Loucy (cell line): ENCODE data around the gene GPC5.
"Not testable (repeated sequence)": the region's sequence is repeated elsewhere in the genome, so short reads cannot be mapped to it uniquely, and the experiment has no call there.

Source experiments
- H2AFZ ChIP-seq: fragments of 200-600 bp; sonication (generic); 2 replicates; pipeline ENCODE4 v1.6.0; 2016; ENCODE audit warnings: antibody characterized with exemption, mild to moderate bottlenecking, low read length, moderate library complexity
- H3F3A ChIP-seq: fragments of 200-600 bp; 2 replicates; pipeline ENCODE4 v1.6.0; 2016; ENCODE audit warnings: antibody characterized with exemption, low read depth, mild to moderate bottlenecking
- H3K27me3 ChIP-seq: fragments of 200-600 bp; sonication (generic); 2 replicates; pipeline ENCODE4 v1.6.1; 2014; ENCODE audit warnings: low read length, mild to moderate bottlenecking; ENCODE audit not compliant: insufficient read depth, poor library complexity, severe bottlenecking
- H3K36me3 ChIP-seq: fragments of 200-600 bp; sonication (generic); 2 replicates; pipeline ENCODE4 v1.6.1; 2016; ENCODE audit warnings: low read length; ENCODE audit not compliant: insufficient read depth
- H3K4me1 ChIP-seq: fragments of 200-600 bp; sonication (generic); 2 replicates; pipeline ENCODE4 v1.5.1; 2014; ENCODE audit warnings: low read length, mild to moderate bottlenecking; ENCODE audit not compliant: insufficient read depth, poor library complexity, severe bottlenecking
- H3K4me2 ChIP-seq: fragments of 200-600 bp; sonication (generic); 2 replicates; pipeline ENCODE4 v1.6.0; 2014; ENCODE audit warnings: antibody characterized with exemption, low read length, low read depth, mild to moderate bottlenecking; ENCODE audit not compliant: poor library complexity, severe bottlenecking
- H3K4me3 ChIP-seq: fragments of 200-600 bp; sonication (generic); 2 replicates; pipeline ENCODE4 v1.5.1; 2014; ENCODE audit warnings: low read length, mild to moderate bottlenecking, mixed read lengths; ENCODE audit not compliant: poor library complexity, severe bottlenecking
- H3K79me2 ChIP-seq: fragments of 200-600 bp; sonication (generic); 2 replicates; pipeline ENCODE4 v1.6.1; 2014; ENCODE audit warnings: low read length; ENCODE audit not compliant: insufficient read depth
- H3K9ac ChIP-seq: fragments of 200-600 bp; sonication (generic); 2 replicates; pipeline ENCODE4 v1.6.0; 2014; ENCODE audit warnings: mild to moderate bottlenecking, low read depth, low read length, moderate library complexity; ENCODE audit not compliant: poor library complexity, severe bottlenecking
- H3K9me2 ChIP-seq: fragments of 200-600 bp; sonication (generic); replicated peaks from 2 replicates; pipeline ENCODE4 v1.6.1; 2016; ENCODE audit warnings: low read depth, low read length, mixed read lengths
- H3K9me3 ChIP-seq: fragments of 200-600 bp; sonication (generic); 2 replicates; pipeline ENCODE4 v1.6.1; 2014; ENCODE audit warnings: mild to moderate bottlenecking, antibody characterized with exemption, low read length, low read depth; ENCODE audit not compliant: insufficient read depth
- H4K20me1 ChIP-seq: fragments of 200-600 bp; sonication (generic); 2 replicates; pipeline ENCODE4 v1.6.0; 2014; ENCODE audit warnings: antibody characterized with exemption, low read length, mild to moderate bottlenecking; ENCODE audit not compliant: insufficient read depth, poor library complexity, severe bottlenecking
- EZH2phosphoT487 ChIP-seq: fragments of 200-600 bp; IDR thresholded peaks from 2 replicates; pipeline ENCODE4 v1.6.1; 2018; ENCODE audit warnings: antibody characterized with exemption, mild to moderate bottlenecking, moderate library complexity, borderline replicate concordance
- TF ChIP-seq, protein P1 (sequence below): fragments of 200-600 bp; sonication (generic); conservative IDR thresholded peaks from 2 replicates; pipeline ENCODE4 v1.5.1; 2014; ENCODE audit warnings: mild to moderate bottlenecking, antibody characterized with exemption, low read length

GPC5 gene

DNA sequence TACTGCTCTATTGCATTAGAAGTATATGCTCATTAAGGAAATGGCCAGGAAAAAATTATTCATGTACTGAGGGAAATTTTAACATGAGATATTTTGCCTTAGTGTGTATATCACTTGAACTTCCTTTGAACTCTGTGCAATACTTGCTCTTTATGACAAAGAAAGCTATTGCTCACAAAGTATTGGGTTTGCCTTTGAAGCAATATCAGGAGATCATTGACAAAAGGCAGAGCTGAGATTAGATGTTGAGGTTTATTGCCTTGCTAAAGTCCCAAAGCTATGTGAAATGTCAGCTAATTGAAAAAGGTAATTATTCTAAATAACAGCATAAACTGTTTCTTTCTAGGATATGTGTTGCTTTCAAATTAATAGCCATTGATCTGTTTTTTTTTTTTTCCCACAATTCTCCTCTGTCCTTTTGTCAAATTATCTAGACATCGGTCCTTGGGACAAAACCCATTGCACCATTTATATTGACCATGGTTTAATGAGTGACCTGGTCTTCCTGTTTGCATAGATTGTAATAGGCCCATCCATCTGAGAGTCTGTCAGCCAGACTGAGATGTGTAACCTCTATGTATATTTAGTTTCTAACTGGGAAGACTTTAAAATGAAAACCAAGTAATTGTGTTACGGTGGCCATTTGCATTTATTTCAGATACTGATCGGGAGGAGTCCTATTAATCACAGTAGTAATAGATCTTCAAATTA lies 1075.5 kb downstream of the GPC5 start:
- Histone ChIP-seq H3F3A (no peaks in the 10 kb centered on the region), H3K4me2 (no peak overlapping the region), H3K4me1 (no peaks in the 10 kb centered on the region), H3K9me3 (no peaks in the 10 kb centered on the region), H3K36me3 (no peaks in the 10 kb centered on the region), H3K79me2 (no peaks in the 10 kb centered on the region), H4K20me1 (no peaks in the 10 kb centered on the region), H3K4me3 (no peak overlapping the region), H2AFZ (no peak overlapping the region), H3K9me2 (no peaks in the 10 kb centered on the region), H3K9ac (no peak overlapping the region), H3K27me3 (no peaks in the 10 kb centered on the region)
- TF ChIP-seq EZH2phosphoT487 = no peak
- TF ChIP-seq, protein P1, sequence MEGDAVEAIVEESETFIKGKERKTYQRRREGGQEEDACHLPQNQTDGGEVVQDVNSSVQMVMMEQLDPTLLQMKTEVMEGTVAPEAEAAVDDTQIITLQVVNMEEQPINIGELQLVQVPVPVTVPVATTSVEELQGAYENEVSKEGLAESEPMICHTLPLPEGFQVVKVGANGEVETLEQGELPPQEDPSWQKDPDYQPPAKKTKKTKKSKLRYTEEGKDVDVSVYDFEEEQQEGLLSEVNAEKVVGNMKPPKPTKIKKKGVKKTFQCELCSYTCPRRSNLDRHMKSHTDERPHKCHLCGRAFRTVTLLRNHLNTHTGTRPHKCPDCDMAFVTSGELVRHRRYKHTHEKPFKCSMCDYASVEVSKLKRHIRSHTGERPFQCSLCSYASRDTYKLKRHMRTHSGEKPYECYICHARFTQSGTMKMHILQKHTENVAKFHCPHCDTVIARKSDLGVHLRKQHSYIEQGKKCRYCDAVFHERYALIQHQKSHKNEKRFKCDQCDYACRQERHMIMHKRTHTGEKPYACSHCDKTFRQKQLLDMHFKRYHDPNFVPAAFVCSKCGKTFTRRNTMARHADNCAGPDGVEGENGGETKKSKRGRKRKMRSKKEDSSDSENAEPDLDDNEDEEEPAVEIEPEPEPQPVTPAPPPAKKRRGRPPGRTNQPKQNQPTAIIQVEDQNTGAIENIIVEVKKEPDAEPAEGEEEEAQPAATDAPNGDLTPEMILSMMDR = no peak

DNA sequence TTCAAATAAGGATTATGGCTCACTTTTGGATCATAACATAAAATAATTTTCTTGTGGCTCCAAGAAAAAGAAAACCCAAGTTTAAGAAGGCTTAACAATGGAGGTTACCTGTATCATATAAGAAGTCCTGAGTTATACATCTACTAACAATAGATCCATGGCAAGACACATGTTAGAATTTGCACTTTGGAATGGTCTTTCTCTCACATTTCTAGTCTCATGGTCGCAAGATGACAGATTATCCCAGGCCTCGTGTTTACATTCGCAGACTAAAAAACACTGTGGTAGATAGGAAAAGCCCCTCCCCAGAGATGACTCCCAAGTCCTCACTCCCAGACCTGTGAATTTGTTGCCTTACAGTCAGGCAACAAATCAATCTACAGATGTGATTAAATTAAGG lies 1082.0 kb downstream of the GPC5 start:
- Histone ChIP-seq H3K9me2 (no peaks in the 10 kb centered on the region), H3F3A (no peaks in the 10 kb centered on the region), H3K4me1 (no peaks in the 10 kb centered on the region), H3K79me2 (no peaks in the 10 kb centered on the region), H3K9ac (no peak overlapping the region), H3K9me3 (no peaks in the 10 kb centered on the region), H3K36me3 (no peaks in the 10 kb centered on the region), H4K20me1 (no peaks in the 10 kb centered on the region), H3K4me3 (no peak overlapping the region), H3K4me2 (no peak overlapping the region), H3K27me3 (no peaks in the 10 kb centered on the region), H2AFZ (no peak overlapping the region)
- no peak for TF ChIP-seq EZH2phosphoT487
- TF ChIP-seq, protein P1 = no peak

DNA sequence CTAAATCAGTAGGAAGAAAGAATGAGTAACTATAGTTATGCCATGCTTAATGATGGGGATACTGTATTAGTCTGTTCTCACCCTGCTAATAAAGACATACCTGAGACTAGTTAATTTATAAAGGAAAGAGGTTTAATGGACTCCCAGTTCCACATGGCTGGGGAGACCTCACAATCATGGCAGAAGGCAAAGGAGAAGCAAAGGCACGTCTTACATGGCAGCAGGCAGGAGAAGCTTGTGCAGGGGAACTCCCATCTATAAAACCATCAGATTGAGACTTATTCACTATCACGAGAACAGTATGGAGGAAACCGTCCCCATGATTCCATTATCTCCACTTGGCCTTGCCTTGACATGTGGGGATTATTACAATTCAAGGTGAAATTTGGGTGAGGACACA lies 1084.4 kb downstream of the GPC5 start:
- H3K9me3 ChIP-seq, H3K9ac ChIP-seq, H2AFZ ChIP-seq, H4K20me1 ChIP-seq, H3K9me2 ChIP-seq, H3K4me3 ChIP-seq, H3F3A ChIP-seq, H3K4me1 ChIP-seq, H3K4me2 ChIP-seq, H3K27me3 ChIP-seq, H3K36me3 ChIP-seq, H3K79me2 ChIP-seq: not testable (repeated sequence)

DNA sequence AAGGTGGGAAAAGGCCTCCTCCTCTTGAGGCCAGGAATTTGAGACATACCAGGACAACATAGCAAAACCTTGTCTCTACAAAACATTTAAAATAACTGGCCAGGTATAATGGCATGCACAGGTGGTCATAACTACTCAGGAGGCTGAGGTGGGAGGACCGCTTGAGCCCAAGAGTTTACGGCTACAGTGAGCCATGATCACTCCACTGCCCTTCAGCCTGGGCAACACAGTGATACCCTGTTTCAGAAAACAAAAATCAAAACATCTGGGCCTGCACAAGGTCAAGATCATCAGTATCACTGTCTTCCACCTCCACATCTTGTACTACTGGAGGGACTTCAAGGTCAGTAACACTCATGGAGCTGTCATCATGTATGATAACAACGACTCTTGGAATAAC lies 1085.5 kb downstream of the GPC5 start:
- Histone ChIP-seq H2AFZ (no peak overlapping the region), H3K4me1 (no peaks in the 10 kb centered on the region), H3K9me3 (no peaks in the 10 kb centered on the region), H3K79me2 (no peaks in the 10 kb centered on the region), H3K4me3 (no peak overlapping the region), H3K4me2 (no peak overlapping the region), H3K9ac (no peak overlapping the region), H3K27me3 (no peaks in the 10 kb centered on the region), H3K36me3 (no peaks in the 10 kb centered on the region), H4K20me1 (no peaks in the 10 kb centered on the region), H3F3A (no peaks in the 10 kb centered on the region), H3K9me2 (no peaks in the 10 kb centered on the region)
- TF ChIP-seq, protein P1 = no peak
- no peak for TF ChIP-seq EZH2phosphoT487
